HCT116 (cell line): Measurements from ENCODE around the gene RUNX2.

ENCODE experiments used
- EGR1 ChIP-seq: IDR thresholded peaks from 2 replicates; pipeline ENCODE4 v1.6.1; 2012; ENCODE audit warnings: low read depth
- EZH2 ChIP-seq: fragments of 200-600 bp; sonication (generic); IDR thresholded peaks from 2 replicates; pipeline ENCODE4 v1.6.1; 2017; ENCODE audit warnings: antibody characterized with exemption, mixed run types
- EZH2phosphoT487 ChIP-seq: fragments of 200-600 bp; IDR thresholded peaks from 2 replicates; pipeline ENCODE4 v1.6.1; 2018; ENCODE audit warnings: antibody characterized with exemption, borderline replicate concordance
- POLR2A ChIP-seq: IDR thresholded peaks from 2 replicates; pipeline ENCODE4 v1.7.0; 2011; ENCODE audit warnings: borderline replicate concordance; ENCODE audit not compliant: insufficient read depth, insufficient read length; ENCODE audit errors: extremely low read depth
- POLR2AphosphoS5 ChIP-seq: IDR thresholded peaks from 2 replicates; pipeline ENCODE4 v1.6.1; 2011; ENCODE audit warnings: mild to moderate bottlenecking, low read depth, low read length, moderate library complexity
- TF ChIP-seq, protein P1 (sequence below), 3 experiments: fragments of 200-600 bp in 1 of 3; sonication (generic) in 1 of 3; IDR thresholded peaks in 2 of 3; conservative IDR thresholded peaks in 1 of 3; 2 replicates each; pipeline ENCODE4 v1.5.1; 2012 to 2017; ENCODE audit warnings: low read depth in 2 of 3, low read length in 2 of 3, antibody characterized with exemption in 1 of 3, borderline replicate concordance in 1 of 3, control low read depth in 1 of 3, mild to moderate bottlenecking in 1 of 3, mixed read lengths in 1 of 3, mixed run types in 1 of 3, moderate library complexity in 1 of 3; ENCODE audit not compliant: insufficient read depth in 1 of 3
- TF ChIP-seq, protein P2 (sequence below): IDR thresholded peaks from 2 replicates; pipeline ENCODE4 v1.6.1; 2012; ENCODE audit warnings: low read depth
- TF ChIP-seq, protein P3 (sequence below): IDR thresholded peaks from 2 replicates; pipeline ENCODE4 v1.6.1; 2012
- TF ChIP-seq, protein P4 (sequence below): IDR thresholded peaks from 2 replicates; pipeline ENCODE4 v1.6.1; 2012

DNA sequence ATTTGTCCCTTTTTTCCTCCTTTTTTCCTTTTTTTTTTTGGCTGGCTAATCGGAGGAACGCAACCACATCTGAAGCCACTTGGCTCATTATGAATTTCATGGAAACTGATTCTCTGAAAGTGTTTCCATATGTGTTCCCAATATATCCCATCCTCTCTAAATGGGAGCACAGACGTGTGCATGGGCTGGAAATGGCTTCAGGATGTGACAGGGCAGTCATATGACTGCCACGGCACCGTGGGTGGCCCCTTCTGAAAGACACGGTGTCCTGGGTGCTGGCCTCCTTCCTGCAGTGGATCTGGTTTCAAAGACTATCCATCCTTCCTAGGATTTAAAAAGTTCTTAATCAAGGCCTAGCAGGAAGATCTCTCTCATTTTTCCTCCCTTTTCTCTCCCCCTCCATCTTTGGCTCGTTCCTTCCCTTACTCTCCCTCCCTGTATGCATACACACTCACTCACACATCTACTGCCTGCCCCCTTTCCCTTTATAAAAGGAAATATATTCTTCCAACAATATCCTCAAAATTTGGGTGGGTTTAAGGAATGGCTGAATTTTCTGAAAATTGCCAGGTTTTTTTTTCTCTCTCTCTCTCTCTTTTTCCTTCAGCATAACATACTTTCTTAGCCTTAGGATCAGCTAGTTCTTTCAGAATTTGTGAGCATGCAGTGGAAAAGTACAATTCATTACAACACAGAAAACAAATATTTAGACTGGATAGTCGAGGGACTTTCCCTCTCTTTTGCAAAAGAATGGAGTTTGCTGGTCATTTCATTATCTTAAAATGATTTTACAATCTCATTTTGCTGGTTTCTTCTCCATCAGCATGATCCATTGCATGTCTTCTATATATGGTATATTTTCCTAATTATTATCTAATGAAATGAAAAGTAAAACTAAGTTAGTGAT, 210.8 kb downstream of the RUNX2 start:
- TF ChIP-seq, protein P1, sequence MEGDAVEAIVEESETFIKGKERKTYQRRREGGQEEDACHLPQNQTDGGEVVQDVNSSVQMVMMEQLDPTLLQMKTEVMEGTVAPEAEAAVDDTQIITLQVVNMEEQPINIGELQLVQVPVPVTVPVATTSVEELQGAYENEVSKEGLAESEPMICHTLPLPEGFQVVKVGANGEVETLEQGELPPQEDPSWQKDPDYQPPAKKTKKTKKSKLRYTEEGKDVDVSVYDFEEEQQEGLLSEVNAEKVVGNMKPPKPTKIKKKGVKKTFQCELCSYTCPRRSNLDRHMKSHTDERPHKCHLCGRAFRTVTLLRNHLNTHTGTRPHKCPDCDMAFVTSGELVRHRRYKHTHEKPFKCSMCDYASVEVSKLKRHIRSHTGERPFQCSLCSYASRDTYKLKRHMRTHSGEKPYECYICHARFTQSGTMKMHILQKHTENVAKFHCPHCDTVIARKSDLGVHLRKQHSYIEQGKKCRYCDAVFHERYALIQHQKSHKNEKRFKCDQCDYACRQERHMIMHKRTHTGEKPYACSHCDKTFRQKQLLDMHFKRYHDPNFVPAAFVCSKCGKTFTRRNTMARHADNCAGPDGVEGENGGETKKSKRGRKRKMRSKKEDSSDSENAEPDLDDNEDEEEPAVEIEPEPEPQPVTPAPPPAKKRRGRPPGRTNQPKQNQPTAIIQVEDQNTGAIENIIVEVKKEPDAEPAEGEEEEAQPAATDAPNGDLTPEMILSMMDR (IDR thresholded peaks at IDR 0.05 in 2 of 3, conservative IDR thresholded peaks at IDR 0.05 in 1 of 3; ENCODE audit: borderline replicate concordance in 1 of 3, insufficient read depth in 1 of 3, low read depth in 2 of 3, low read length in 2 of 3) = no peak
- no peak for TF ChIP-seq POLR2A
- TF ChIP-seq, protein P2, sequence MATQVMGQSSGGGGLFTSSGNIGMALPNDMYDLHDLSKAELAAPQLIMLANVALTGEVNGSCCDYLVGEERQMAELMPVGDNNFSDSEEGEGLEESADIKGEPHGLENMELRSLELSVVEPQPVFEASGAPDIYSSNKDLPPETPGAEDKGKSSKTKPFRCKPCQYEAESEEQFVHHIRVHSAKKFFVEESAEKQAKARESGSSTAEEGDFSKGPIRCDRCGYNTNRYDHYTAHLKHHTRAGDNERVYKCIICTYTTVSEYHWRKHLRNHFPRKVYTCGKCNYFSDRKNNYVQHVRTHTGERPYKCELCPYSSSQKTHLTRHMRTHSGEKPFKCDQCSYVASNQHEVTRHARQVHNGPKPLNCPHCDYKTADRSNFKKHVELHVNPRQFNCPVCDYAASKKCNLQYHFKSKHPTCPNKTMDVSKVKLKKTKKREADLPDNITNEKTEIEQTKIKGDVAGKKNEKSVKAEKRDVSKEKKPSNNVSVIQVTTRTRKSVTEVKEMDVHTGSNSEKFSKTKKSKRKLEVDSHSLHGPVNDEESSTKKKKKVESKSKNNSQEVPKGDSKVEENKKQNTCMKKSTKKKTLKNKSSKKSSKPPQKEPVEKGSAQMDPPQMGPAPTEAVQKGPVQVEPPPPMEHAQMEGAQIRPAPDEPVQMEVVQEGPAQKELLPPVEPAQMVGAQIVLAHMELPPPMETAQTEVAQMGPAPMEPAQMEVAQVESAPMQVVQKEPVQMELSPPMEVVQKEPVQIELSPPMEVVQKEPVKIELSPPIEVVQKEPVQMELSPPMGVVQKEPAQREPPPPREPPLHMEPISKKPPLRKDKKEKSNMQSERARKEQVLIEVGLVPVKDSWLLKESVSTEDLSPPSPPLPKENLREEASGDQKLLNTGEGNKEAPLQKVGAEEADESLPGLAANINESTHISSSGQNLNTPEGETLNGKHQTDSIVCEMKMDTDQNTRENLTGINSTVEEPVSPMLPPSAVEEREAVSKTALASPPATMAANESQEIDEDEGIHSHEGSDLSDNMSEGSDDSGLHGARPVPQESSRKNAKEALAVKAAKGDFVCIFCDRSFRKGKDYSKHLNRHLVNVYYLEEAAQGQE = no peak
- TF ChIP-seq POLR2AphosphoS5 = no peak
- no peak for TF ChIP-seq EGR1
- TF ChIP-seq EZH2 = no peak
- TF ChIP-seq, protein P3, sequence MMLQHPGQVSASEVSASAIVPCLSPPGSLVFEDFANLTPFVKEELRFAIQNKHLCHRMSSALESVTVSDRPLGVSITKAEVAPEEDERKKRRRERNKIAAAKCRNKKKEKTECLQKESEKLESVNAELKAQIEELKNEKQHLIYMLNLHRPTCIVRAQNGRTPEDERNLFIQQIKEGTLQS = no peak
- TF ChIP-seq, protein P4, sequence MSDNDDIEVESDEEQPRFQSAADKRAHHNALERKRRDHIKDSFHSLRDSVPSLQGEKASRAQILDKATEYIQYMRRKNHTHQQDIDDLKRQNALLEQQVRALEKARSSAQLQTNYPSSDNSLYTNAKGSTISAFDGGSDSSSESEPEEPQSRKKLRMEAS = no peak
- no peak for TF ChIP-seq EZH2phosphoT487
